Left kidney (tissue), 8 donors: ENCODE measurements around the gene HDLBP. TPM values are rescaled to one million over a fixed set of nuclear protein-coding genes. Genes with fewer than 3 reads are reported as not detected.

ENCODE experiments used
- DNase-seq: peaks from one replicate; pipeline ENCODE4 v3.0.0-alpha.2; 2013
- long read RNA-seq, 8 donors: transcript quantifications; one replicate each; lab custom pipeline, GENCODE V29; 2026
- polyA plus RNA-seq: library from polyadenylated mRNA; unstranded; fragments of 120-200 nt; gene quantifications from one replicate; pipeline ENCODE4 v1.2.1, GENCODE V29; 2013; ENCODE audit not compliant: insufficient read length

HDLBP gene, protein sequence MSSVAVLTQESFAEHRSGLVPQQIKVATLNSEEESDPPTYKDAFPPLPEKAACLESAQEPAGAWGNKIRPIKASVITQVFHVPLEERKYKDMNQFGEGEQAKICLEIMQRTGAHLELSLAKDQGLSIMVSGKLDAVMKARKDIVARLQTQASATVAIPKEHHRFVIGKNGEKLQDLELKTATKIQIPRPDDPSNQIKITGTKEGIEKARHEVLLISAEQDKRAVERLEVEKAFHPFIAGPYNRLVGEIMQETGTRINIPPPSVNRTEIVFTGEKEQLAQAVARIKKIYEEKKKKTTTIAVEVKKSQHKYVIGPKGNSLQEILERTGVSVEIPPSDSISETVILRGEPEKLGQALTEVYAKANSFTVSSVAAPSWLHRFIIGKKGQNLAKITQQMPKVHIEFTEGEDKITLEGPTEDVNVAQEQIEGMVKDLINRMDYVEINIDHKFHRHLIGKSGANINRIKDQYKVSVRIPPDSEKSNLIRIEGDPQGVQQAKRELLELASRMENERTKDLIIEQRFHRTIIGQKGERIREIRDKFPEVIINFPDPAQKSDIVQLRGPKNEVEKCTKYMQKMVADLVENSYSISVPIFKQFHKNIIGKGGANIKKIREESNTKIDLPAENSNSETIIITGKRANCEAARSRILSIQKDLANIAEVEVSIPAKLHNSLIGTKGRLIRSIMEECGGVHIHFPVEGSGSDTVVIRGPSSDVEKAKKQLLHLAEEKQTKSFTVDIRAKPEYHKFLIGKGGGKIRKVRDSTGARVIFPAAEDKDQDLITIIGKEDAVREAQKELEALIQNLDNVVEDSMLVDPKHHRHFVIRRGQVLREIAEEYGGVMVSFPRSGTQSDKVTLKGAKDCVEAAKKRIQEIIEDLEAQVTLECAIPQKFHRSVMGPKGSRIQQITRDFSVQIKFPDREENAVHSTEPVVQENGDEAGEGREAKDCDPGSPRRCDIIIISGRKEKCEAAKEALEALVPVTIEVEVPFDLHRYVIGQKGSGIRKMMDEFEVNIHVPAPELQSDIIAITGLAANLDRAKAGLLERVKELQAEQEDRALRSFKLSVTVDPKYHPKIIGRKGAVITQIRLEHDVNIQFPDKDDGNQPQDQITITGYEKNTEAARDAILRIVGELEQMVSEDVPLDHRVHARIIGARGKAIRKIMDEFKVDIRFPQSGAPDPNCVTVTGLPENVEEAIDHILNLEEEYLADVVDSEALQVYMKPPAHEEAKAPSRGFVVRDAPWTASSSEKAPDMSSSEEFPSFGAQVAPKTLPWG (N-terminal part only)
- 375 TPM for polyA plus RNA-seq
- long read RNA-seq, donor 1, full-length matches to known transcripts: 26 of 1,579 reads
- long read RNA-seq, donor 1, partial matches to known transcripts: 1,543 of 1,579 reads
- long read RNA-seq, donor 1, other reads (novel, unspliced or antisense): 10 of 1,579 reads
- long read RNA-seq, donor 2, full-length matches to known transcripts: 29 of 465 reads
- long read RNA-seq, donor 2, partial matches to known transcripts: 306 of 465 reads
- long read RNA-seq, donor 2, other reads (novel, unspliced or antisense): 130 of 465 reads
- long read RNA-seq, donor 3, full-length matches to known transcripts: 16 of 344 reads
- long read RNA-seq, donor 3, partial matches to known transcripts: 328 of 344 reads
- long read RNA-seq, donor 3, other reads (novel, unspliced or antisense): 0 of 344 reads
- long read RNA-seq, donor 4, partial matches to known transcripts: 8 of 12 reads
- long read RNA-seq, donor 4, other reads (novel, unspliced or antisense): 0 of 12 reads
- long read RNA-seq, donor 5, full-length matches to known transcripts: 23 of 505 reads
- long read RNA-seq, donor 5, partial matches to known transcripts: 462 of 505 reads
- long read RNA-seq, donor 5, other reads (novel, unspliced or antisense): 20 of 505 reads
- long read RNA-seq, donor 6, full-length matches to known transcripts: 25 of 366 reads
- long read RNA-seq, donor 6, partial matches to known transcripts: 341 of 366 reads
- long read RNA-seq, donor 6, other reads (novel, unspliced or antisense): 0 of 366 reads
- long read RNA-seq, donor 7, full-length matches to known transcripts: 35 of 243 reads
- long read RNA-seq, donor 7, partial matches to known transcripts: 208 of 243 reads
- long read RNA-seq, donor 7, other reads (novel, unspliced or antisense): 0 of 243 reads
- long read RNA-seq, donor 8, full-length matches to known transcripts: 12 of 131 reads
- long read RNA-seq, donor 8, partial matches to known transcripts: 114 of 131 reads
- long read RNA-seq, donor 8, other reads (novel, unspliced or antisense): 5 of 131 reads

DNA sequence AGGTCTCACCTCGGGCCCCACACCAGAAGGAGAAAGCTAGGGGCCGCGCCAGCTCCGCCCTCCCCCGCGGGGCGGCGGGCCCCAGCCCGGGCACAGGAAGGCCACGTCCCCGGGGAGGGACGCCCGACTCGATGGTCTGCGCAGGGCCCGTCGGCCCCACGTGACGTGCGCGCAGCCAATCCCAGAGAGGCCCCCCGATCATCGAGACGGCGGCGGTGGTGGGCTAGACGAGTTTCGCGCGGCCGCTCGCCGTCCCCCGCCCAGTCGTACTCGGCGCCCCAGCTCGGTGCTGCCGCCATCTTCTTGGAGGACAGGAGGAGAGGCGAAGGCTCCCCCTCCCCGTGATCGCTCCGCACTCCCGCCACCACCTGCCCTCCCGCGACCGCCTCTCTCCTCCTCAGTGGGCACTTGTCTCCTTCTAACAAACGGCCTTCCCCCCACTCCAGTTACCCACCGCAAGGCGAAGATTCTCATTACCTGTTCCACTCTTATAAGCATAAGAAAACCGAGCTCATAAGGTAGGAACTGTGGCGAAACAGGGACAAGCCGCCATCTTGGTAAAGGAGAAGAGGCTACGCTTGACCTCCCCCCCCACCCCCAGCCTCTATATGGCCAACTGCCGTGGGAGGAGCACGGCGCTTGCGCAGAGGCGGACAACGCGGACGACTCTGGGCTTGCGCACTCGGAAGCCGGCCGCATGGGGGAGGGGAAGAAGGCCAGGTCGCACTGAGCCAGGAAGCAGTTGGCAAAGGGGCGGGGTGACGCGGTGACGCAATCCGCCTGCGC lies at the start of gene HDLBP:
TSS of gene HDLBP (minus strand) at position 580 of the 786 bp plus-strand sequence. CDS start 48,803 bp downstream, outside the sequence.
- peak; percentile 99 for DNase-seq

DNA sequence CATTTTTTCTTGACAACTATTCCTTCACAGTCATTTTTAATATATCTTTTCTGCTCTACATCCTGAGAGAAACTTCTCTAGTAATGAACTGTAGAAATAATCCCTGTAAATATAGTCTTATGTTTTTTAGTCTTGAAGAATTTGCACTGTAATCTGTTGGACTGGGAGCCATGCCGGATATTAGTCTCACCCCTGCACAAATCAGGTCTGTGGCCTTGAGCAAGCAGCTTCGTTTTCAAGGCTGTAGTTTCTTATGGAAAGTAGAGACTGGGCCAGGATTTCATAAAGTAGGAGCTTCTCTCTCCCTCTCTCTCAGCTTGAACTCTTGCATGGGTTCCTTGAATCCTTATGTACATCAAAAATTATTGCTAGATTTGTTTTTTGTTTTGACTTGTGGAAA lies 49.3 kb upstream of the HDLBP start:
- DNase-seq: no peak

DNA sequence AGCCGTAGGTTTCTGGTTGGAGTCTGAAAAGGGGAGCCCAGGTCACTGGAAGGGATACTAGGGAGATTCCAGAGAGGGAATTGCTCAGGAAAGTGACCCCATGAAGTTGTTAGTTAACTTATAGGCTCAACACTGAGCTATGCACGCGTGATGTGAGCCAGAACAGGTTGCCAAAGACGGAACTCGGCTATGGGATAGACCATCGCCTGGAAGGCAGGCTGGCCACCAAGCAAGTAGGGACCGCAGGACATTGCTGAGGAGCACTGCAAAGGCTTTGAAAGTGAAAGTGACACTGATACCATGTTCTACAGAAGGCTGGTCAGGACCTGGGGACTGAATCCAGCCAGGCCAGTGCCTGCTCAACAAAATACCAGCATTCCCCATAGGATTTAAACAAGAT lies 48.0 kb upstream of the HDLBP start:
- DNase-seq: no peak

DNA sequence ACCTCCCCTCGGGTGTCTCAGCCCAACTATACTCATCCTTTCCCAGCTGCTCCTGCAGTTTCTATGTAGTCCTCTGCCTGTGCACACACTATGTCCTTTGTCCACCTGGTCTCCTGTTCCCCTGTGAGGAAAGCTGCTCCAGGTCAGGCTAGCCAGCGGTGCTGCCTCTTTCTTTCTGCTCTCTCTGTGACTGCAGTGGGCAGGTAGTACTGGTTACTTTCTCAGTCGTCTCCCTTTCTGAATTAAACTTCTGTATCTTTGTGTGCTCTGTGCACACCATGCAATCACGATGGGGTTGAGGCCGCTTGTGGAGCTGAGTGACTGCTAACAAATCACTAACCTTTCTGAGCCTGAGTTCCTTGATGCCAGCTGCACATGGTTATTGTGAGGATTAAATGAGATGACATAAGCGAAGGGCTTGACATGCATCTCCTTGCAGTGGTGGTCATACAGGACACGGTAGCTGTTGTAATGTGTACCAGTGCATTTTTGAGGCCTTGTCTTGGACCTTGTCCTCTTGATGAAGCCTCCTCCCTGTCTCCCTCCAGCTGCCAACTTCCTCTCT lies 44.1 kb upstream of the HDLBP start:
- no peak for DNase-seq

DNA sequence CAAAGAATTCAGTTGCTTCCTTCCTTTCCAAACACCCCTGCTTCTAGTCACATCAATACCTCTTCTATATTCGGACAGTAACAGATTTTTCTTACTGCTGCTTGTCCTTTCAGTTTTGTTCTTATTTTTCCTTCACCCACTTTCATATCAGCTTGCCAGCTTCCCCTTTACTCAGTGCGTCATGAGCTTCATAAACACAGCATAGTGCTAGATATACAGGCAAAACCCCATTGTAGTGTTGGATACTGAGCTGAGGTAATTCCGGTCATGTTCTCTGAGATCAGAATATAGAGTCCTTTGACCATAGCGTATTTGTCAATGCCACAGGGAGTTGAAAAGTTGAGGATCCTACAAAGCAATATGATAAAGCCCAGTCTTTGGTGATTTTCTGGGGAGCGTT lies 43.0 kb upstream of the HDLBP start:
- DNase-seq: no peak

DNA sequence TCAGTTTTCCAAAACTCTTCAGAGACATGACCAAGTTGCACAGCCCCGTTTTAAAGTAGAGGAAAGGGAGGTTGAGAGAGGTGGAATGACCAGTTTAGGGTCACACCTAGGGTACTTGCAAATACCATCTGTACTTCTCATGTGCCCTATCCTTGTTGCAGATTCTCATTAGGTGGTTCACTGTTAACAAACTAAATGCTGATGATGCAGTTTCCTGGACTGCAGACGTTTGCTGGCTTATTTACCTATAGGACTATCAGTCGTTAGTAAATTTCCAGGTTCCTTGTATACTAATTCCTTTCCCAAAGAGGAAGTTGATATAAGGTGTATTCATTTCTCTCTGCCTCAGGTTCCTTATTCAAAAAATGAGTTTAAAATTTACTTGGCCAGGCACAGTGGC lies 42.1 kb upstream of the HDLBP start:
- DNase-seq: no peak

DNA sequence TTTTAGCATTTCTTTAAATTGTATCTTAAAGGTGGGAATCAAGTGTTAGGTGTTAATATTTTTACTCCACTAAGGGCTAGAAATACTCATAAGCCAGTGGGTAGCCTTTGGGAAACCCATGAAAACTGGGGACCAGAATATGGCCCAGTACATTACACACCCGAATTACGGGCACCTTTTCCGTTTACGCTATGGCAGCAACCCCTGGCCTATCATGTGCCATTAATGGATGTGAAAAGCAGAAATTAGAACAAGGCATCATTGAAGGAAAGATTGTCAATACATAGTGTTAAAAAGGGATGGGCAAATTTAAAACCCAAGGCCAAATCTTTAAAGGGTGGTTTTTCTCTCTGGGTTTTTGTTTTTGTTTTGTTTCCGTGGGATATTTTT lies 41.4 kb upstream of the HDLBP start:
- no peak for DNase-seq

DNA sequence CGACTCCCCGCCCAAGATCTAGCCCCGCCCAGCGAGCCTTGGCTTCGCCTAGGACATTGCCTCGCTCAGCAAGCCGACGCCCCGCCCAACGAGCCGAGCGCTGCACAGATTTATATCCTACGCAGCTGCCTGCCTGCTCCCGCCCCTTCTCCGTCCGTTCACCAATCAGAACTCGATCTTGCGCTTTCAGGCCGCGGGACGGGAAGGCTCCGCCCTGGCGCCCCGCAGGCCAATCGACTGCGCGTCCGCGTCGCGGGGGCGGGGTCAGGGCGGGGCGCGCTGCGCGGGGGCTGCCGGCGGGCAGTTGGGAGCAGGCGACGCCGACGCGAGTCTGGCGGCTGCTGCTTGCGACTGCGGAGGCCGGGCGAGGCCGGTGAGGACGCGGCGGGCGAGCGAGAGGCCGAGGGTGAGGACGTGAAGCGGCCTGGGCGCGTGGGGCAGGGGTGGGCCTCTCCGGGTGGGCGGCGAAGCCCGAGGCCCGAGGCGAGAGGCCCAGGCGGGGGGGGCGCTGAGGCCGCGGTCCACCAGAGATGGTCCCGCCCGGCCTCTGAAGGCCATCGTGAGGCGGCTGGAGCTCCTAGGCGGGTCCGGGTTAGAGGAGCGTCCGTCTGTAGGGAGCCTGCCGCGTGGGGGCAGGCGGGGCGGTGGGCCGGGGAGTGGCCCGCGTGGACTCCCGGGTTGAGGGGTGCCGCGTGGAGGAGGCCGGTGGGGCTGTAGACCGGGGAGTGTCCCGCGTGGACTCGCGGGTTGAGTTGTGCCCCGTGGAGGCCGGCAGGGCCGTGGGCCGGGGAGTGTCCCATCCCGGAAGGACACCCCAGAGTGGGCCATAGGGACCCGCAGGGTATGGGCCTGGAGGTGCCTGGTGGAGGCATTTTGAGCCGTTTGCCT lies 40.8 kb upstream of the HDLBP start, which contains the start of gene FARP2:
TSS of gene FARP2 (plus strand) at position 303 of the 888 bp plus-strand sequence. CDS start 16,823 bp downstream, outside the sequence.
- DNase-seq: peak; percentile 98

DNA sequence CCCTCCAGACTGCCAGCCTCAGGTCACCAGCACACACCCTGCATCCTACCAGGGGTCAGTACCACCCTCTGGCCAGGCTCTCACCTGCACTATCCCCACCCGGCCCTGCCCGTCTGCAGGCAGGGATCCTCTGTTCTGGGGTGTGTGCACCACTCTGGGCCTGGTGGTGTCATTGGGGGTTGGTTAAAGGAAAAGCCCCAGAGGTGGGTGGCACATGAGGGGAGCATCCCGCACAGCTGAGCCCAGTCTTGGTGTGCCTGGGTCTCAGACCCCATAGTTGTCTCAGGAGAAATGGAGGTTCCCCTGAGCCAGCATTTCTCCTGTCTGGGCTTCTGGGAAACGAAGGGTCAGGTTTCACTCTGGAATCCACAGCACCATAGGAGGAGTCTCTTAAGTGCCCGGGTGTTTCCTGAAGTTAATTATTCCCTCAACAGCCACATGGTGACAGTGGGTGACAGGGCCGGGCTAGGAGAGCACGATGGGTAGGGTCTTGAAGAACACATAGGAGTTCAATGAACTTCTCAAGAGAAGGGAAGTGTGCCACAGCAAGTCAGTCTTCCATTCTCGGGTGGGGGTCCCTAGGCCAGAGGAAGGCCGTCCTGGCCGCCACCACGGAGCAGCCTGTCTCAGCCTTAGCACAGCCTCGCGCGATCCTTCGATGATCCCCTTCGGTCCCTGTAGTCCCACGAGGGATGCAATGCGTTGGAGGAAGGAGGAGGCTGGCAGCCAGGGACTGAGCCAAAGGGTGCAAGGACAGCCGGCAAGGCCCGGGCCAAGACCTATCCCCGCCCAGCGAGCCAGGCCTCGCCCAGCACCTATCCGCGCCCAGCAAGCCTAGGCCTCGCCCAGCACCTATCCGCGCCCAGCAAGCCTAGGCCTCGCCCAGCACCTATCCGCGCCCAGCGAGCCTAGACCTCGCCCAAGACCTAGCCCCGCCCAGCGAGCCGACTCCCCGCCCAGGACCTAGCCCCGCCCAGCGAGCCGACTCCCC lies 39.5 kb upstream of the HDLBP start:
- no peak for DNase-seq

DNA sequence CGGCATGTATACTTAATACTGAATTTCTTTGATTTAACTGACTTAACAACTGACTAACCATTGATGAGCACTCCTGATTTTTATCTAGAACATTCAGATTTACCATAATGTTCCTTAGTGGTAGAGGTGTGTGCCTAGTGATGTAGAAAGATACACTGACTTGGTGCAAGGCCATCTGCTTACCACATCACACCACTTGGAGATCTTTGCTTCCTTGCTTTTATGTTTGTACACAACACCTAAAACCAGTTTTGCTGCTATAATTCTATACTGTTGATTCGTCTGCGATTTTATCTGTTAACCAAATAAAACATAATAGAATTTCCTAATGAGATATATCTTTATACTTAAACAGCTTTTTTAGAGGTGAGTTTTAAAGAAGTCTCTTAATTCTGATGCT lies 36.8 kb upstream of the HDLBP start:
- no peak for DNase-seq

DNA sequence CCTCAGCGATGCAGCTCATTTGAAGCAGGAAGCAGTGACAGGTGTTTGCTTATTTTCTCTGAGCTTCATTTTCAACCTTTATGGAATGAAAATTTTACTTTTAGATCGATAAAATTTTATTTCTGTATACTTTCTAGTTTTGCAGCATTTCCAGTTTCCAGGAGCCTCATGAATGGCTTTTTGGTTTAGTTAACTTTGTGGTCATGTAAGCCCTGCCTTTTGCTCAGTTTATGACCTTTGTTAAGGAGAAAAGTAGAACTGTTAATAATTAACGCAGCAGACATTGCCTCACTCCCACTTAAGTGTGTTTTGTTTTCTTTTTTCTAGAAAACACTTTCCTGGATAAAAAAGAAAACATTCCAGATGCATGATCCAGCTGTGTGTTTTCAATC lies 36.2 kb upstream of the HDLBP start:
- no peak for DNase-seq

DNA sequence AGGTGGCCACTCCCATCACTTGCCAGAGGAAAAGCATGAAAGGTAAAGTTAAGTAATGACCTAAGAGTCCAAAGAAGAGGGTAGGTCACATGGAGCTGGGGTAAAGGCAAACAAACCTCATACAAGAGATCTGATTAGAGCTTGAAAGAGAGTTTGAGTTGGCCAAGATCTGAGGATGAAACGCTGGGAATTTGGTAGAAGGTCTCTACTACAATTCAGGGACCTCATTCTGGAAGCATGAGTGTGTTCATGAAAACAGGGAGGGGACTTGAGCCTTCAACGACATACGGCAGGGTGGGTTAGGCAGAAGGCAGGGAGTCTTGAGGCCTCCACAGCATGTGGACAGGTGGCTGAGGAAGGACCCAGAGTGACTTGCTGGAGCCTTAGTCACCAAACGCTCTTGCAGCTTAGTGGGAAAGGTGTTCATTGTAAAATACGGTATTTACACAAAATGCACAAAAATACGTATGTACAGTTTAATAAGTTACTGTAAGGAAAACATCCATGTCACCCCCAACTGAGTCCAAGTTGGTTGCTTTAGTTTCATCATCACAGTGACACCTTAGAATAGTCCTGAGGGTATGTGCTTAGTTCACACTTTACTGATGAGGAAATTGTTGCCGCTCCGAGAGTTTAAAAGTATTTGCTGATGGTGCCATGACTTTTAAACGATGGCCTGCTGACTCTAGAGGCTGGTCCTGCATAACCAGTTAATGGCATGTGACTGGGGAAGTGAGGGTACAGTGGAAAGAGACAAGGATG lies 35.6 kb upstream of the HDLBP start:
- no peak for DNase-seq

DNA sequence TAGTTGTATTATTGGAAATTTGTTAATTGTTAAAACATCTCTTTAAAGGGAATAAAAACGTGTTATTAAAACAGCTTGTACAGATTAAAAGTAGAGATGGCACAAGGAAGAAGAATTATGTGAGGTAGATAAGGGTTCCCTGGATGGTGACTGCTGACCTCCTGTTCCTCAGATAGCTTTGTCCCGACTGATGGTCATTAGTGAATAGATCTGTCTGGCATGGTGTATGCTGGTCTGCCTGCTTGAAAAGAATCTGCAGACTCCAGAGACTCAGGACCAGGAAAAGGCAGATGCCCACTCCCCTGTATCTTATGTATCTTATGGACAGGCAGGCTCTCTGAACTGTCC lies 35.0 kb upstream of the HDLBP start:
- DNase-seq: no peak

DNA sequence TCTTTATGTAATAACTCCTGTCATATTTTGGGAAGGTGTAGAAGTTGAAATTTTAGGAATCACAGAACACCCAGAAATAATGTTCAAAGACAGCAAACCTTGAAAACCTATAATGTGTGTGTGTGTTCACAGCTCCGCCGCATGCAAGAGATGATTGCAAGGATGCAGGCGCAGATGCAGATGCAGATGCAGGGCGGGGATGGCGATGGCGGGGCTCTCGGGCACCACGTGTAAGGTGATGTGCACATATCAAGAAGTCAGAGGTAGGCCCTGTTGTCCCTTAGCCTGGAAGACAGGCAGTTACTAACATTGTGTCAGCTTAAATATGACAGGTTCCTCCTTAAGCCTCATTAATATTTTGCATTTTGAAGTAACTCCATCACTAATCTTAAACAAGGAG lies 34.5 kb upstream of the HDLBP start:
- no peak for DNase-seq

DNA sequence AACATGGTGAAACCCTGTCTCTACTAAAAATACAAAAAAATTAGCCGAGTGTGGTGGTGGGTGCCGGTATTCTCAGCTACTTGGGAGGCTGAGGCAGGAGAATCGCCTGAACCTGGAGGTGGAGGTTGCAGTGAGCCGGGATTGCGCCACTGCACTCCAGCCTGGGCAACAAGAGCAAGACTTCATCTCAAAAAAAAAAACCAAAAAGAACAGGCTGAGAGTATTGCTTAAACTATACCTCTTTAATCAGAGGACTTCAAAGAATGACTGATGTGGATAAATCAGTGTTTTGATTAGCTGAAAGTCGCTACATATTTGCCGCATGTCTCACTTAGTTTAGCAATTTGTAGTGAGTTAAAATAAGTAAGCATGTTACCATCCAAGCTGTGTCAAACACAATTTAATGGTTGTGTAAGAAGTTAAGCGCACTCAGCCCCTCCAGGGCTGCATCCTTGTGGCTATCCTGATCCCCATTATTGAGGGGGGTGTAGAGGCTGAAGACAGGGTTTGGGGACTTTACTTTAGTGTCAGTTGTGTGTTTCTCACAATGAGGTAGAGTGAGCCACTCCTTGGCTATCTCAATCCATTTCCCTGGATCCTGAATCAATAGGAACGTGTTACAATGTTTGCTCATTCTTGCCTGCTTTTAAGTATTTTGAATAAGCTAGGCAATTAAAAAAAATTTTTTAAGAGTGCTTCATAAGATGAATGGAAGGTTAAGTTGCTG lies 29.6 kb upstream of the HDLBP start:
- DNase-seq: no peak
